MM.1S (cell line): Measurements from ENCODE around the gene GADD45B.

Source experiments
- DNase-seq: peaks from one replicate; pipeline ENCODE4 v3.0.0-alpha.2; 2015
- H2AFZ ChIP-seq: fragments of 300-600 bp; sonication (generic); 2 replicates; pipeline ENCODE4 v1.6.0; 2016; ENCODE audit warnings: antibody characterized with exemption, low read length
- H3F3A ChIP-seq: fragments of 300-600 bp; sonication (generic); 2 replicates; pipeline ENCODE4 v1.6.1; 2016; ENCODE audit warnings: mild to moderate bottlenecking, antibody characterized with exemption, low read length, moderate library complexity, mixed read lengths; ENCODE audit not compliant: insufficient read depth
- H3K27ac ChIP-seq: fragments of 300-600 bp; sonication (generic); 2 replicates; pipeline ENCODE4 v1.5.1; 2016; ENCODE audit warnings: mild to moderate bottlenecking, low read length
- H3K27me3 ChIP-seq: fragments of 300-600 bp; sonication (generic); replicated peaks from 2 replicates; pipeline ENCODE4 v1.6.0; 2016; ENCODE audit warnings: low read length; ENCODE audit not compliant: insufficient read depth
- H3K36me3 ChIP-seq: fragments of 300-600 bp; sonication (generic); replicated peaks from 2 replicates; pipeline ENCODE4 v1.6.1; 2016; ENCODE audit warnings: mild to moderate bottlenecking, low read length, mixed read lengths; ENCODE audit not compliant: insufficient read depth
- H3K4me1 ChIP-seq: fragments of 300-600 bp; sonication (generic); 2 replicates; pipeline ENCODE4 v1.6.1; 2016; ENCODE audit warnings: low read length, mixed read lengths
- H3K4me2 ChIP-seq: fragments of 300-600 bp; sonication (generic); 2 replicates; pipeline ENCODE4 v1.6.0; 2016; ENCODE audit warnings: low read depth, low read length
- H3K4me3 ChIP-seq: fragments of 300-600 bp; sonication (generic); 2 replicates; pipeline ENCODE4 v1.5.1; 2016; ENCODE audit warnings: low read length, mixed read lengths
- H3K79me2 ChIP-seq: fragments of 300-600 bp; sonication (generic); 2 replicates; pipeline ENCODE4 v1.6.1; 2016; ENCODE audit warnings: mixed run types, low read length, mixed read lengths
- H3K9ac ChIP-seq: fragments of 300-600 bp; sonication (generic); 2 replicates; pipeline ENCODE4 v1.6.1; 2016; ENCODE audit warnings: low read length, mixed read lengths
- H3K9me2 ChIP-seq: fragments of 300-600 bp; sonication (generic); replicated peaks from 2 replicates; pipeline ENCODE4 v1.6.1; 2016; ENCODE audit warnings: mild to moderate bottlenecking, low read length, mixed read lengths; ENCODE audit not compliant: insufficient read depth
- H3K9me3 ChIP-seq: fragments of 300-600 bp; sonication (generic); replicated peaks from 2 replicates; pipeline ENCODE4 v1.6.1; 2016; ENCODE audit warnings: mild to moderate bottlenecking, low read length, mixed read lengths; ENCODE audit not compliant: insufficient read depth
- H4K20me1 ChIP-seq: fragments of 300-600 bp; sonication (generic); 2 replicates; pipeline ENCODE4 v1.6.1; 2016; ENCODE audit warnings: mild to moderate bottlenecking, low read length, moderate library complexity, mixed read lengths; ENCODE audit not compliant: insufficient read depth
- EZH2 ChIP-seq: fragments of 300-600 bp; sonication (generic); optimal IDR thresholded peaks from 2 replicates; pipeline ENCODE3; 2017; ENCODE audit warnings: low read depth, mild to moderate bottlenecking, antibody characterized with exemption, low read length, mixed read lengths
- EZH2phosphoT487 ChIP-seq: fragments of 300-600 bp; sonication (generic); IDR thresholded peaks from 2 replicates; pipeline ENCODE4 v1.6.1; 2018; ENCODE audit warnings: antibody characterized with exemption, low read length
- TF ChIP-seq, protein P1 (sequence below): fragments of 300-600 bp; sonication (generic); IDR thresholded peaks from 2 replicates; pipeline ENCODE4 v1.5.1; 2016; ENCODE audit warnings: antibody characterized with exemption, low read length, mixed read lengths

Gene GADD45B

DNA sequence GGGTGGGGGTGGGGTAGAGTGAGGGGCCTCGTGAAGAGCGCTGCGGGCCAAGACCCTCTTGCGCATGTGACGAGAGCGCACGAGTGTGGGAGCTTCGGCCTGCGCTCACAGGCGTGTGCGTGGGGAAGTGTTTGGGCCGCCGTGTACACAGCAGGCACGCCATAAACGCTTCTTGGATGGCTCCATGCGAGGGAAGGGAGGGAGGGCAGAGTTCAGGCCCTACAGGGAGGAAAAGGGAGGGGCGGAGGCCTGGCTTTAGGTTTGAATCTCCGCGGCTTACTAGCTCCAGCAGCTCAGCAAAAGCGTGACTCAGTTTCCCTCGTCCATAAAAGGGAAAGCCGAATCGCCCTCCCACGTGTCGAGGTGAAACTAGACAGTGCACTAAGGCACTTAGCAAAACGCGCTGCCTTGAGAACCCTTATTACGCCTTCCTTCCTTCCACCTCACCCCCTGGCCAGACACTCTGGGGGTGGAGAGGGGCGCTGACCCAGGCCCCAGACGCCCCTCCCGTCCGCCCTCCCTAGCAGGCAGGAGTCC is 12.5 kb downstream of the GADD45B start:
- Histone ChIP-seq H3K9me3 (no peaks in the 10 kb centered on the region), H3K79me2 (no peaks in the 10 kb centered on the region), H4K20me1 (no peaks in the 10 kb centered on the region), H3K9ac (no peak overlapping the region), H3K27ac (no peak overlapping the region), H3K27me3 (peaks cover 19% of the 10 kb centered on the region), H3K4me3 (no peak overlapping the region), H3F3A (peaks cover 15% of the 10 kb centered on the region), H3K4me2 (no peak overlapping the region), H3K36me3 (no peaks in the 10 kb centered on the region), H3K9me2 (no peaks in the 10 kb centered on the region), H3K4me1 (peaks cover 20% of the 10 kb centered on the region), H2AFZ (no peak overlapping the region)
- TF ChIP-seq EZH2phosphoT487, result no peak
- TF ChIP-seq, protein P1, sequence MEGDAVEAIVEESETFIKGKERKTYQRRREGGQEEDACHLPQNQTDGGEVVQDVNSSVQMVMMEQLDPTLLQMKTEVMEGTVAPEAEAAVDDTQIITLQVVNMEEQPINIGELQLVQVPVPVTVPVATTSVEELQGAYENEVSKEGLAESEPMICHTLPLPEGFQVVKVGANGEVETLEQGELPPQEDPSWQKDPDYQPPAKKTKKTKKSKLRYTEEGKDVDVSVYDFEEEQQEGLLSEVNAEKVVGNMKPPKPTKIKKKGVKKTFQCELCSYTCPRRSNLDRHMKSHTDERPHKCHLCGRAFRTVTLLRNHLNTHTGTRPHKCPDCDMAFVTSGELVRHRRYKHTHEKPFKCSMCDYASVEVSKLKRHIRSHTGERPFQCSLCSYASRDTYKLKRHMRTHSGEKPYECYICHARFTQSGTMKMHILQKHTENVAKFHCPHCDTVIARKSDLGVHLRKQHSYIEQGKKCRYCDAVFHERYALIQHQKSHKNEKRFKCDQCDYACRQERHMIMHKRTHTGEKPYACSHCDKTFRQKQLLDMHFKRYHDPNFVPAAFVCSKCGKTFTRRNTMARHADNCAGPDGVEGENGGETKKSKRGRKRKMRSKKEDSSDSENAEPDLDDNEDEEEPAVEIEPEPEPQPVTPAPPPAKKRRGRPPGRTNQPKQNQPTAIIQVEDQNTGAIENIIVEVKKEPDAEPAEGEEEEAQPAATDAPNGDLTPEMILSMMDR, result no peak
- no peak for TF ChIP-seq EZH2
- DNase-seq, result no peak

- peak; percentile 62 for DNase-seq
Observed at GRCh38 chr19:2488942-2489731, 13.2 kb downstream of the GADD45B start.

GRCh38 chr19:2490659-2491058 is 14.7 kb downstream of the GADD45B start:
- Histone ChIP-seq H3K9me2 (no peaks in the 10 kb centered on the region), H3F3A (peaks cover 29% of the 10 kb centered on the region), H3K27me3 (peaks cover 19% of the 10 kb centered on the region), H3K79me2 (no peaks in the 10 kb centered on the region), H3K9ac (peak overlapping the region; percentile 12; the same call in 1 of the 2 replicates), H3K27ac (peak overlapping the region; percentile 45; the same call in 1 of the 2 replicates), H4K20me1 (no peaks in the 10 kb centered on the region), H3K36me3 (no peaks in the 10 kb centered on the region), H3K4me1 (peaks cover 30% of the 10 kb centered on the region), H3K4me3 (peak overlapping the region; percentile 1; the same call in 1 of the 2 replicates), H2AFZ (peak overlapping the region; percentile 23), H3K4me2 (peak overlapping the region; percentile 57; the same call in 1 of the 2 replicates), H3K9me3 (no peaks in the 10 kb centered on the region)
- TF ChIP-seq EZH2phosphoT487 (no peak), EZH2 (no peak)
- TF ChIP-seq, protein P1, result no peak
- no peak for DNase-seq

More at GRCh38 chr19:2488942-2489731, 13.2 kb downstream of the GADD45B start:
- TF ChIP-seq EZH2phosphoT487, result no peak
- TF ChIP-seq, protein P1, result no peak
- no peak for TF ChIP-seq EZH2
- Histone ChIP-seq H3K27me3 (peaks cover 19% of the 10 kb centered on the region), H3K4me3 (no peak overlapping the region), H4K20me1 (no peaks in the 10 kb centered on the region), H3K4me1 (peaks cover 20% of the 10 kb centered on the region), H3K27ac (no peak overlapping the region), H3K4me2 (peak overlapping the region; percentile 27; the same call in 1 of the 2 replicates), H2AFZ (no peak overlapping the region), H3K9me3 (no peaks in the 10 kb centered on the region), H3F3A (peaks cover 21% of the 10 kb centered on the region), H3K9me2 (no peaks in the 10 kb centered on the region), H3K79me2 (no peaks in the 10 kb centered on the region), H3K36me3 (no peaks in the 10 kb centered on the region), H3K9ac (no peak overlapping the region)
